Thoracic aorta (tissue), 2 donors: ENCODE measurements around the gene UBE2R2. TPM values are rescaled to one million over a fixed set of nuclear protein-coding genes. Genes with fewer than 3 reads are reported as not detected.

Source experiments
- ATAC-seq: fragments of 150-250 bp; one replicate; pipeline ENCODE4 v1.8.0; 2017; ENCODE audit warnings: low read depth; ENCODE audit not compliant: insufficient number of reproducible peaks, low FRiP score
- DNase-seq: peaks from one replicate; pipeline ENCODE4 v3.0.0-alpha.2; 2020; ENCODE audit warnings: low spot score
- H3K27ac ChIP-seq, 2 donors: fragments of 200-600 bp; sonication (generic); 1 replicate in 1 of 2; 2 replicates in 1 of 2; pipeline ENCODE4 v1.5.1; 2016; ENCODE audit warnings: mild to moderate bottlenecking in 2 of 2, moderate library complexity in 2 of 2
- H3K27me3 ChIP-seq: fragments of 200-600 bp; sonication (generic); replicated peaks from 2 replicates; pipeline ENCODE4 v1.6.0; 2016; ENCODE audit warnings: mild to moderate bottlenecking; ENCODE audit not compliant: insufficient read depth
- H3K36me3 ChIP-seq: fragments of 200-600 bp; sonication (generic); one replicate; pipeline ENCODE4 v1.5.1; 2016
- H3K4me1 ChIP-seq, 2 donors: fragments of 200-600 bp; sonication (generic); 1 replicate in 1 of 2; 2 replicates in 1 of 2; pipeline versions ENCODE4 v1.5.1 to v1.6.0; 2016; ENCODE audit warnings: low read depth in 2 of 2, mild to moderate bottlenecking in 1 of 2; ENCODE audit not compliant: control insufficient read depth in 1 of 2
- H3K4me3 ChIP-seq: fragments of 200-600 bp; sonication (generic); 2 replicates; pipeline ENCODE4 v1.5.1; 2016; ENCODE audit warnings: mild to moderate bottlenecking
- H3K9me3 ChIP-seq: fragments of 200-600 bp; sonication (generic); 2 replicates; pipeline ENCODE4 v1.5.1; 2016
- total RNA-seq, 2 donors: library from RNA; depleted of rRNA; stranded (reverse); fragments of >200 nt; gene quantifications; one replicate each; pipeline versions ENCODE4 v1.1.0 to v1.2.3, GENCODE V29; 2016
- TF ChIP-seq, protein P1 (sequence below): fragments of 200-600 bp; sonication (generic); IDR thresholded peaks from one replicate; pipeline ENCODE4 v1.5.1; 2019; ENCODE audit warnings: antibody characterized with exemption

Gene UBE2R2
- total RNA-seq, 2 donors from 2014 or later: 21.3 to 32.5 TPM

GRCh38 chr9:33880211-33881089, 63.5 kb downstream of the UBE2R2 start:
- no peaks in the 10 kb centered on the region for H3K36me3 ChIP-seq
- TF ChIP-seq, protein P1, sequence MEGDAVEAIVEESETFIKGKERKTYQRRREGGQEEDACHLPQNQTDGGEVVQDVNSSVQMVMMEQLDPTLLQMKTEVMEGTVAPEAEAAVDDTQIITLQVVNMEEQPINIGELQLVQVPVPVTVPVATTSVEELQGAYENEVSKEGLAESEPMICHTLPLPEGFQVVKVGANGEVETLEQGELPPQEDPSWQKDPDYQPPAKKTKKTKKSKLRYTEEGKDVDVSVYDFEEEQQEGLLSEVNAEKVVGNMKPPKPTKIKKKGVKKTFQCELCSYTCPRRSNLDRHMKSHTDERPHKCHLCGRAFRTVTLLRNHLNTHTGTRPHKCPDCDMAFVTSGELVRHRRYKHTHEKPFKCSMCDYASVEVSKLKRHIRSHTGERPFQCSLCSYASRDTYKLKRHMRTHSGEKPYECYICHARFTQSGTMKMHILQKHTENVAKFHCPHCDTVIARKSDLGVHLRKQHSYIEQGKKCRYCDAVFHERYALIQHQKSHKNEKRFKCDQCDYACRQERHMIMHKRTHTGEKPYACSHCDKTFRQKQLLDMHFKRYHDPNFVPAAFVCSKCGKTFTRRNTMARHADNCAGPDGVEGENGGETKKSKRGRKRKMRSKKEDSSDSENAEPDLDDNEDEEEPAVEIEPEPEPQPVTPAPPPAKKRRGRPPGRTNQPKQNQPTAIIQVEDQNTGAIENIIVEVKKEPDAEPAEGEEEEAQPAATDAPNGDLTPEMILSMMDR: no peak
- H3K4me1 ChIP-seq: peaks cover 30 to 49% of the 10 kb centered on the region in 2 donors
- DNase-seq (no peak), ATAC-seq (no peak)
- no peak overlapping the region for H3K4me3 ChIP-seq
- H3K27ac ChIP-seq: no peak overlapping the region
- H3K9me3 ChIP-seq: no peaks in the 10 kb centered on the region
- H3K27me3 ChIP-seq: no peaks in the 10 kb centered on the region

GRCh38 chr9:33881635-33882034, 64.7 kb downstream of the UBE2R2 start:
- no peak overlapping the region for H3K4me3 ChIP-seq
- no peaks in the 10 kb centered on the region for H3K36me3 ChIP-seq
- no peaks in the 10 kb centered on the region for H3K9me3 ChIP-seq
- TF ChIP-seq, protein P1: no peak
- DNase-seq (no peak), ATAC-seq (no peak)
- no peak overlapping the region for H3K27ac ChIP-seq
- no peaks in the 10 kb centered on the region for H3K27me3 ChIP-seq
- peaks cover 31 to 57% of the 10 kb centered on the region in 2 donors for H3K4me1 ChIP-seq

GRCh38 chr9:33884856-33885701, 68.1 kb downstream of the UBE2R2 start:
- no peak for ATAC-seq
- Histone ChIP-seq H3K36me3 (peaks cover 8% of the 10 kb centered on the region), H3K27ac (no peak overlapping the region), H3K4me3 (no peak overlapping the region), H3K27me3 (no peaks in the 10 kb centered on the region), H3K9me3 (no peaks in the 10 kb centered on the region), H3K4me1 (peaks cover 28 to 31% of the 10 kb centered on the region in 2 donors)
- TF ChIP-seq, protein P1: no peak
- no peak for DNase-seq

DNA sequence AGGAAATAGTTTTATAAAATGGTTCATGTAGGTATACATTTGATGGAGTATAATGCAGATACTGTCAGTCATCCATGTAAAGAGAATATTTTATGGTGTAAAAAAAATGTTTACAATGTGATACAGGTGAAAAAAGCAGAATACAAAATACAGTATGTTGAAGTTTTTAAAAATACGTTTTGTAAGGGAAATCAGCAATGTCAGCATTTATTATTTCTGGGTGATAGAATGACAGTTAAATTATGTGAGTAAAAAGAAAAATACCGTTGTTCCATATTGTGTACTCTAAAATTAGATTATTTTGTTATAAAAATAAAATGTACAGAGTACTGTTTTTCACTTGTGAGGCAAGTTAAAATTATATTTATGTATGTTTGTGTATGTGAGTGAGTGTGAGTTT, 69.0 kb downstream of the UBE2R2 start:
- Histone ChIP-seq H3K36me3 (peaks cover 10% of the 10 kb centered on the region), H3K9me3 (no peaks in the 10 kb centered on the region), H3K4me3 (no peak overlapping the region), H3K27ac (no peak overlapping the region), H3K4me1 (peaks cover 28 to 31% of the 10 kb centered on the region in 2 donors), H3K27me3 (no peaks in the 10 kb centered on the region)
- ATAC-seq: no peak
- no peak for DNase-seq
- TF ChIP-seq, protein P1: no peak

- Histone ChIP-seq H3K9me3 (no peaks in the 10 kb centered on the region), H3K4me1 (no peaks in the 10 kb centered on the region), H3K27me3 (no peaks in the 10 kb centered on the region), H3K36me3 (peaks cover 10% of the 10 kb centered on the region), H3K4me3 (no peak overlapping the region), H3K27ac (no peak overlapping the region)
- DNase-seq: no peak
- TF ChIP-seq, protein P1: no peak
- ATAC-seq: no peak
Observed at GRCh38 chr9:33893861-33894260, 76.9 kb downstream of the UBE2R2 start.
